Activated CD8-positive, alpha-beta memory T cell treated with anti-CD3 and anti-CD28 coated beads for 24 hours (primary cell): ENCODE data around the gene RTN1.

ENCODE experiments used
- DNase-seq: peaks from one replicate; pipeline ENCODE4 v3.0.0-alpha.2; 2020

Gene RTN1

DNA sequence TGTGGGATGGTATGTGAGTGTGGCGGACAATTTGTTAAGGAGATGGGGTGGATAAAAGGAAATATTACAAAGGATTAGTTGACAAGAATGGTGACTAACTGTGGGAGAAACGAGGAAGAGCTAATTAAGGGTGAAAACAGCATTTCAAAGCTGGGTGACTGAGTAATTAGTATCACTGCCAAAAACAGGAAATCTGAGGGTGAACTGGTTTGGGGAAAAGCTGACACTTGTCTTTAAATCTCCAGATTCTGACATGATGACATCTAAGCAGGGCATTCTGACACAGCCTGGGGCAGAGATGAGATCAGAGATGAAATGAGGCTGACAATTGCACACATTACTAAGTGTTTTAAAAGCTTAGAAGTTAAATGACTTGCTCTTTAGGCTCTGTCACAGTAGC lies 251.5 kb downstream of the RTN1 start:
- no peak for DNase-seq

- DNase-seq = no peak
Observed at GRCh38 chr14:59601056-59601455, 269.5 kb downstream of the RTN1 start.

DNA sequence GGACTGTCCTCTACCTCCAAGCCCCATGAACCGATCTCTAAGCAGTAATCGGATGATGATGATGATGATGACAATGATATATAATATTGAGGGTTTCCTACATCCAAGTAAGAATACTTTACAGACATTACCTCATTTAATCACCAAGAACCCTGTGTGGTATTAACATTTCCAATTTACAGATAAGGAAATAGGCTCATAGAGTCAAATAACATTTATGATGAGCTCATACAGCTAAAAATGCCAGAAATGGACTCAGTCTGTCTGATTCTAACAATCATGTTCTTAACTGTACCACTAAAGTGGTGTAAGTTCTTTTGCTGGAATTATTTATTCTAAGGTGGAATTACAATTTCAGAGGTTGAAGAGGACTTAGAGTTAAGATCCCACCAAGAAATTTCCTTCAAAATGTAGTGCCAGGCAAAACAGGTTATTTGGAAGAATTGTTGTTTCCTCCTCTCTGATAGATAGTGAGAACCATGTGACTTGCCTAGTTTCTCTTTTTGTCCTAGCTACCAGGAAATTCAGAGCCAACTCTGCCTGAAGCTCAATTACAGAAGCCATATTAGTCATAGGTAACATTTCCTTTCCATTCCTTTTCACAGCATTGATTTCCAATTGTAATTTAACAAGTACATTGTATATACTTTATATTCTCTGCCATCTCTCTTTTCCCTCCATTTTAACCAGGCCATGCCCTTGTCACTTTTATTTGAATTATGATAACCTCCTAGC lies 270.2 kb downstream of the RTN1 start:
- no peak for DNase-seq

DNA sequence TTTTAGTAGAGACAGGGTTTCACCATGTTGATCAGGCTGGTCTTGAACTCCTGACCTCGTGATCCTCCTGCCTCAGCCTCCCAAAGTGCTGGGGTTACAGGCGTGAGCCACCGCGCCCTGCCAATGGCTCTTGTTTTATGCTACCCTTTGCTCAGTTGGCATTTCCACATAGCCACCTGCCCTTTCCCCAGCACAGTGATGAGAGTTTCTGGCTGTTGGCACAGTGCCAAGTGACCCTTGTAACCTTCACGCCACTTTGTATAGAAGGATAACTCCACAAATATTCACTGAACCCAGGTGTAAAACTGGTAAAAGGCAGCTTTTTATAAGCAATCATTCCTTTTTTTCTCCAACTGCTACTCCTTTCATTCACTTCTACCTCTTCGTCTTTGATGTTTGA lies 275.5 kb downstream of the RTN1 start:
- no peak for DNase-seq

DNA sequence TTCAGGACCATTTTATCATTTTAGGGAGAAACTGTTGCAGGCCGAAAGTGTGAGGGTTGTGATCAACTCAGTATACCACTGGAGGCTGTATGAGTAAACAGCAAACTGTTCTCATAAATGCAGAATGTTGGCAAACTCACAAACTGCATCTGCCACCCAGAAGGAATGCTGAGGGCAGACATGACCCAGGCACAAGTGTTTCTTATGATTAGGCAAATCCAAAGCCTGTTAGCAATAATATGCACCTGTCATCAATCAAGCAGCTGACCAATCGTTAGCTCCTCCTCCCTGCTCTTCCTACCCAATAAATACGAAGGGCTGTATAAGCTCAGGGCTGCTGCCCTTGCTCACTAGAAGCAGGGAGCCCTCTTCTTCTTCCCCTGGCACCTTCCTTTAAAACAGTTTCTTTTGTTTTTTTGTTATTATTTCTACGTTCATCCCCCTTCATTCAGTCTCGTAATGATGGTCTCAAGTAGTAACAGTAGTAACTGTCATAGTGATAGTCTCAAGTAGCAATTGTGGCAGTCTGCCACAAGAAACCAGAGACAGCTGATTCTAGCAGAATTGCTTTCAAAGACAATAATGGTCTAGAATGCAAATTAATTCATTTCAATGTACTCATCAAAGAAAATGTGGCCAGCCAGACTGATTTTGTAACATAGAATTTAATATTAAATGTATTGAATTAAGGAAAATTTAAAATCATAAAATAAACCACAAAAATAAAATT lies 278.8 kb downstream of the RTN1 start:
- DNase-seq = no peak

GRCh38 chr14:59588101-59588500 lies 282.5 kb downstream of the RTN1 start:
- DNase-seq = no peak

DNA sequence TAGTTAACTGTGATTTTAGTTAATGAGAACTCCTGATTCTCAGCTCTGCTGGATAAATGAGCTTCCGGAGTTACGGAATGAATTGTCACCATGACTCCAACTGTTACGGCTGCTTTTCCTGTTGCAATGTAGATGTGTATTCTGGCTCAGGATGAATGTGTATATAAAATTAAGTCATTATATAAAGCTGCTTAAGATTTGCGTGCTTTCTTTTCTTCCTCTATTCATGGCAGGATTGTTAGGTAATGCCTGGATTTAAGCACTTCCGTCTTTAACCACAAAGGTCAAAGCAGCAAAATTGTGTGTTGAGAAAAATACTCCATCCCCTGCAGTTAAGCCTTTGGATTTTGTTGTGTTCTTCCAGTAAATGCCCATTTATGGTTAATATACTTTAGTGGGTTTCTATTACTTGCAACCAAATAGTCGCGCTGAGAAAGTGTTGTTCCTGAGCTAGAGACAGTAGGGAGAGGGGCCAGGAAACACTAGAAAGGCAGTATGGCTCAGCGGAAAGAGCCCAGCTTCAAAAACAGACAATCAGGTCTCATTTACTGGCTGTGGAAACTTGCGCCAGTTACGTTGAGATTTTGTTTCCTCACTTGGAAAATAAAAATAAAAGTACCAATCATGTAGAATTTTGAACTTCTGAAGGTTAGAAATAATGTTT lies 284.6 kb downstream of the RTN1 start:
- no peak for DNase-seq

DNA sequence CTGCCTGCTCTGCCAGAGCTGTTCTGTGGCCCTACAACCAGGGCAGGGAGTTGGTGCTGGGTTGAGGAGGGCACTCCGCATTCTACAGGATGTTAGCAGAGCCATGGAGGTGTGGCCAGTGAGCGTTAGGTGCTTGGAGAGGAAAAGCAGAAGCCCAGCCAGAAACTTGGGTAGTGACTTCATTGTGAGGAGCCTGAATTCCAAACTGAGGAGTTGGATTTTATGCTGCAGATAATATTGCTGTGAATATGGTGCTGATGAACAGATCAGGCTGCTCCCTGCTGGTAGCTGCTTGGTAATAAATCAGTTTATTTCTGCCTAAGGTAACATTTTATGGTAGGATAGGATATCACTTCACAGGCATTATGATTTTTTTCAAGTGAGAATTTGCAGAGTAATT lies 286.8 kb downstream of the RTN1 start:
- DNase-seq = no peak

DNA sequence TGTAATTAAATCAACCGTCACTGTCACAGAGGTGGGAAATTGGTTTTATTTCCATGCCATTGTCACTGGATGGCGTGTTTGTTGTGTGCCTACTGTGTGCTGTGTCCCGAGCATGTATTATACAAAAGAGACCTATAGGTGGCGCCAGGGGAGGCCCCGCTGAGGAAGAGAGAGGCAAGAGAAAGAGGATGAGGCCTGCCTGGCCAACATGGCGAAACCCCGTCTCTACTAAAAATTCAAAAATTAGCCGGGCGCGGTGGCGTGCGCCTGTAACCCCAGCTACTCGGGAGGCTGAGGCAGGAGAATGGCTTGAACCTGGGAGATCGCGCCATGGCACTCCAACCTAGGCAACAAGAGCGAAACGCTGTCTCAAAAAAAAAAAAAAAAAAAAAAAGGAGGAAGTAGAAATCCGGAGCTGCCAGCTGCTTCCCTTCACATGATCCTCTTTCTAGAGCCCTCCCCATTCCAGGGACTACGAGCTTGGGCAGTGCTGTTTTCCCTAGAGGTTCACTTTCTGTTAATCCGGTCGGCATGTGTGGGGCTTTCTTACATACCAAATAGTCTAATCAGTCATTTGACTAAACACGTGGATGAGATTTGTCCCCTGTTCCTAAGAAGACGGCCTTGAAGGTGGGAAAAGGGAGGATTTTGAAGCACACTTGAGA lies 287.6 kb downstream of the RTN1 start:
- no peak for DNase-seq

GRCh38 chr14:59582161-59582560 lies 288.4 kb downstream of the RTN1 start:
- no peak for DNase-seq

DNA sequence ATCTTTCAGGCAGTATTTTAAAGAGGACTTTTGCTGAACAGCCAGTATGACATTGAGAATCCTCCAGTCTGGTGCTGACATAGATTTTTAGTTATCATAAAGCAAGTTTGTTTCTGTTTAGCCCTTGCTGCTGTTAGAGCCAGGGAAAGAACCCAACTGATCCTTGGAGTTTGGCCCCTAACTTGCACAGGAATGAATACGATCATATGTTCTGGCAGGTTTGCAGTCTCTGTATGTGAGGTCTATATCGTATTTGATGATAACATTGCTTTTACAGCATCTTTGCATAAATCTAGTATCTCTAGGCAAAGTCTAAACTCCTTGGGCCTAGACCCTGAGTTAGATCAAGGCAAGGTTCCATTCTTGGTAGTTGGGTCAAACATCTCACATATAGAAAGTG lies 289.7 kb downstream of the RTN1 start:
- DNase-seq = no peak

- peak; percentile 90 for DNase-seq
Observed at GRCh38 chr14:59576332-59577294, 294.0 kb downstream of the RTN1 start, which contains the start of gene CCDC175. Gene CCDC175 (minus strand): TSS chr14:59576812. CDS start chr14:59576775, 37 bp downstream.

DNA sequence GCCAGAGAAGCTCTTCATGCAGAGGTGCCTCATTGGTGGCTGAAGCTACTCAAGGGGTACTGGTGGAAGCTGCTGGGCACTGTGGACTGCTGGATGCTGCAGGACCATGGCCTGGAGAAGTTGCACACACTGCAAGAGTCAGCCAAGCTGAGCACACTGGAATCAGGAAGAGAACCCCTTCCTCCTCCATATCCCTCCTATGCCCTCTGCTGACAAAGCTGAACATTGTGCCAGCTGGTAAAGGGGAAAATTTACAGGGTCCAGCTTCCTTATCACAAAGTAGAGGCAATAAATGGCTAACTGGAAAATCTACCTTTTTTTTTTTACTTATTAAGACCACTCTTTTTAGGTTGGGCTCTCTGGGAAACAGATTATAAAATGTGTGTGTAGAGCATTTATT lies 300.5 kb downstream of the RTN1 start:
- DNase-seq = no peak

DNA sequence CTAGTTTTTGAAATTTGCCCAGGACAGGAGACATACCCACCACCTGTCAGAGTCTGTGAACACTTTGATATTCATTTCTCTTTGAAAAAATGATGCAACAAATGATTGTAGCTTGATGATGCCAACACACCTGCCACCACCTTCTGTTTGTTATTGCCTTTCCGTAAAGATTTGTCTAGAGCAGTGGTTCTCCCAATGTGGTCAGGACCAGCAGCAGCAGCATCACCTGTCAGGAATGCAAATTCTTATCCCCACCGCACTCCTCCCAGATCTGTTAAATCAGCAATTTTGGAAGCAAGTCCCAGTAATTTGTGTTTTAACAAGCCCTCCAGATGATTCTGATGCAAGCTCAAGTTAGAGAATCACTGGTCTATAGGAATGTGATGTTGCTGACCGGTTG lies 303.9 kb downstream of the RTN1 start:
- no peak for DNase-seq

- DNase-seq = no peak
Observed at GRCh38 chr14:59566296-59566695, 304.3 kb downstream of the RTN1 start.

GRCh38 chr14:59565087-59565486 lies 305.5 kb downstream of the RTN1 start:
- DNase-seq = no peak

DNA sequence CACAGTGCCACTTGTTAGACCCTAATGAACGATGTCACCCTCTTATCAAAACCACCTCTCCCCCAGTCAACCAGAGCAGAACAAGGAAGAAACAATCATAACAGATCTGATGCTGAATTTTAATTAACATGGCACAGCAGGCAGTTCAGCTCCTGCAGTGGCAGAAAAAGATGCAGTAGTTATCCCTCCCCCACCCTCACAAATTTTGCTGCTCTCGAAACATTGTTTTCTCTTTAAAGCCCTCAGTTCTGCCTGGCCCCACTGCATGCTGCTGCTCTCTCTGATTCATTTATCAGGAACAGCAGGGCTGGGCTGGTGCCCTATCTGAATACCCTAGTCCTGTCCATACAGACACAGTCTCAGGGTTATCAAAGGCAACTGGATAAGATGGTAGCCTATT lies 306.2 kb downstream of the RTN1 start:
- no peak for DNase-seq

- no peak for DNase-seq
Observed at GRCh38 chr14:59547310-59547709, 323.3 kb downstream of the RTN1 start.
